ENCODE results near the gene STK32C.

Gene STK32C

GRCh38 chr10:132189016-132189415 is 118.7 kb downstream of the STK32C start:
- H3K9me3 ChIP-seq (ENCODE audit: low read length): no peaks in the 10 kb centered on the region
- H3K27me3 ChIP-seq (ENCODE audit: control insufficient read depth in 1 of 2, insufficient read depth in 2 of 2, low read length in 2 of 2): peaks cover 20 to 51% of the 10 kb centered on the region in 2 donors
- no peak overlapping the region for H3K4me3 ChIP-seq (ENCODE audit: low read depth in 1 of 2, low read length in 2 of 2)
- H3K4me1 ChIP-seq (ENCODE audit: insufficient read depth, low read length): no peaks in the 10 kb centered on the region
- no peak overlapping the region for H3K9ac ChIP-seq (ENCODE audit: low read length)
- no peaks in the 10 kb centered on the region for H3K36me3 ChIP-seq (ENCODE audit: insufficient read depth, low read length)
- H3K27ac ChIP-seq (ENCODE audit: low read depth, low read length): no peak overlapping the region

GRCh38 chr10:132188331-132188730 is 119.4 kb downstream of the STK32C start:
- Histone ChIP-seq H3K36me3 (ENCODE audit: insufficient read depth, low read length) (no peaks in the 10 kb centered on the region), H3K27me3 (ENCODE audit: control insufficient read depth in 1 of 2, insufficient read depth in 2 of 2, low read length in 2 of 2) (peaks cover 25 to 51% of the 10 kb centered on the region in 2 donors), H3K9ac (ENCODE audit: low read length) (no peak overlapping the region), H3K27ac (ENCODE audit: low read depth, low read length) (no peak overlapping the region), H3K4me1 (ENCODE audit: insufficient read depth, low read length) (no peaks in the 10 kb centered on the region), H3K4me3 (ENCODE audit: low read depth in 1 of 2, low read length in 2 of 2) (no peak overlapping the region), H3K9me3 (ENCODE audit: low read length) (no peaks in the 10 kb centered on the region)

- H3K4me3 ChIP-seq (ENCODE audit: low read depth in 1 of 2, low read length in 2 of 2): peak overlapping the region in 1 of 2 donors; percentile 13
- no peak overlapping the region for H3K9ac ChIP-seq (ENCODE audit: low read length)
- H3K4me1 ChIP-seq (ENCODE audit: insufficient read depth, low read length): no peaks in the 10 kb centered on the region
- H3K9me3 ChIP-seq (ENCODE audit: low read length): no peaks in the 10 kb centered on the region
- no peak overlapping the region for H3K27ac ChIP-seq (ENCODE audit: low read depth, low read length)
- H3K36me3 ChIP-seq (ENCODE audit: insufficient read depth, low read length): no peaks in the 10 kb centered on the region
- peaks cover 25 to 51% of the 10 kb centered on the region in 2 donors for H3K27me3 ChIP-seq (ENCODE audit: control insufficient read depth in 1 of 2, insufficient read depth in 2 of 2, low read length in 2 of 2)
These were observed 120.2 kb downstream of the STK32C start for GRCh38 chr10:132187430-132188138.

- no peaks in the 10 kb centered on the region for H3K36me3 ChIP-seq (ENCODE audit: insufficient read depth, low read length)
- no peak within 1 kb of the TSS for H3K9ac ChIP-seq (ENCODE audit: low read length)
- H3K4me1 ChIP-seq (ENCODE audit: insufficient read depth, low read length): no peaks in the 10 kb centered on the region
- no peaks in the 10 kb centered on the region for H3K9me3 ChIP-seq (ENCODE audit: low read length)
- peaks cover 25 to 51% of the 10 kb centered on the region in 2 donors for H3K27me3 ChIP-seq (ENCODE audit: control insufficient read depth in 1 of 2, insufficient read depth in 2 of 2, low read length in 2 of 2)
- H3K4me3 ChIP-seq (ENCODE audit: low read depth in 1 of 2, low read length in 2 of 2): peak within 1 kb of the TSS in 1 of 2 donors; percentile 32
- no peak within 1 kb of the TSS for H3K27ac ChIP-seq (ENCODE audit: low read depth, low read length)
These were observed 121.0 kb downstream of the STK32C start, which contains the start of gene DPYSL4 for GRCh38 chr10:132186488-132187429. TSS of gene DPYSL4 (plus strand) at chr10:132186948. CDS start at chr10:132187064, 116 bp downstream.

DNA sequence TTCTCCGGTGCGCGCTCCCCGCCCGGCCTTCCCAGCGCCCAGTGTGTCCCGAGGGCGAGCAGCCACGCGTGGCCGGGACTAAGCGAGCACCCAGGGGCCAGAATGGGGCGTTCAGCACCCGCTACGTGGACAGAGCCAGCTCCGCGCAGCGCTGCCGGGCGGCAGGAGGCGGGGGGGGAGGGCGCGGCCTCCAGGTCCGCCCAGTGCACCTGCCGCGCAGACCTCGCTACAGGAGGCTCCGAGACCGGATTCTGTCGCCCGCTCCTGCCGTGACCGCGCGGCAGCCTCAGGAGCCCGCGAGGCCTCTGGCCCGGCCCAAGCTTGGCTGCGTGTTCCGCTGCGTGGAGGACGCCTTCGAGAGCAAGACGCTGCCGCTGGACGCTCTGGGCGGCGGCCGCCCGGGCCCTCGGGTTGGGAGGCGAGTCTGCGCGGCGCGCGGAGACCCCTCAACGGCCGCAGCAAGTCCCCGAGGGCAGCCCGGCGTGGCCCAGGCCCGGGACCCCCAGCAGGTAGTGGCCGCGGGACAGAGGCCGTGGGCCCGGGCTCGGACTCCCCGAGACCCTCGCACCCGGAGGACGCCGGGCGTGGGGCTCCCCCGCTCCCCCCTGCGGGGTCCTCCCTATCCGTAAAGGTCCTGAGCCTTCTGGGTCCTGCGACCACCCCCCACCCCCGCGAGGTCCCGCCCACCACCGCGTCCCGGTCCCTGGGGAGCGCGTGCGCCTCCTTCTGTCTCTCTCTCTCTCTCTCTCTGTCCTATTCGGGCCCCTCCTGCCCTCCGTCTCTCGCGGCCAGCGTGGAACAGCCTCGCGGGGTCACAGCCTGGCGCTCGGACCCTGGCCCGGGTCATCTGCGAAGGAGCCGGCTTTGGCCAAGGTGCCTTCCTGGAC is 121.9 kb downstream of the STK32C start:
- peaks cover 25 to 51% of the 10 kb centered on the region in 2 donors for H3K27me3 ChIP-seq (ENCODE audit: control insufficient read depth in 1 of 2, insufficient read depth in 2 of 2, low read length in 2 of 2)
- no peaks in the 10 kb centered on the region for H3K4me1 ChIP-seq (ENCODE audit: insufficient read depth, low read length)
- no peaks in the 10 kb centered on the region for H3K36me3 ChIP-seq (ENCODE audit: insufficient read depth, low read length)
- H3K4me3 ChIP-seq (ENCODE audit: low read depth in 1 of 2, low read length in 2 of 2): peak overlapping the region in 1 of 2 donors; percentile 32
- no peak overlapping the region for H3K9ac ChIP-seq (ENCODE audit: low read length)
- H3K27ac ChIP-seq (ENCODE audit: low read depth, low read length): no peak overlapping the region
- H3K9me3 ChIP-seq (ENCODE audit: low read length): no peaks in the 10 kb centered on the region

- Histone ChIP-seq H3K27ac (ENCODE audit: low read depth, low read length) (no peak overlapping the region), H3K9me3 (ENCODE audit: low read length) (no peaks in the 10 kb centered on the region), H3K9ac (ENCODE audit: low read length) (no peak overlapping the region), H3K4me3 (ENCODE audit: low read depth in 1 of 2, low read length in 2 of 2) (no peak overlapping the region), H3K27me3 (ENCODE audit: control insufficient read depth in 1 of 2, insufficient read depth in 2 of 2, low read length in 2 of 2) (peaks cover 25 to 48% of the 10 kb centered on the region in 2 donors), H3K36me3 (ENCODE audit: insufficient read depth, low read length) (no peaks in the 10 kb centered on the region), H3K4me1 (ENCODE audit: insufficient read depth, low read length) (no peaks in the 10 kb centered on the region)
These were observed 122.7 kb downstream of the STK32C start for GRCh38 chr10:132184816-132185593.

DNA sequence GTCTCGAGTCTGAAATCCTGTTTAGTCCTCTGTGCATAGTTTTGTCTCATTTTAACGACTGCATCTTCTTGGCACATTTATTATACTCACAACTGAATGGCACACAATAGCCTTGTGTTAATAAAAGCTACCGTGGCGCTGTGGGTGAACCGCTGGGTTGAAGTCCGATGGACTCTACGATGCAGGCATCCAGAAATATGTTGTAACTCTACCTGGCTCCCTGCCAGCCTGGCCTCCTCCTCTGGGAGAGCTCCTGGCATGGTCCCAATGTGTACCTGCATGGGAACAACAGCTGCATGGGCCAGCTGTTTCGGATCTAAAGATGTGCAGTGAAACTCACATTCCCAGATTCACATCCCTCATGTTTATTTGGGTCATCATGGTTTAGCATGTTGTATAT is 124.7 kb downstream of the STK32C start:
- peaks cover 21 to 42% of the 10 kb centered on the region in 2 donors for H3K27me3 ChIP-seq (ENCODE audit: control insufficient read depth in 1 of 2, insufficient read depth in 2 of 2, low read length in 2 of 2)

GRCh38 chr10:132182591-132182990 is 125.2 kb downstream of the STK32C start:
- Histone ChIP-seq H3K27ac (ENCODE audit: low read depth, low read length) (no peak overlapping the region), H3K4me3 (ENCODE audit: low read depth in 1 of 2, low read length in 2 of 2) (no peak overlapping the region), H3K36me3 (ENCODE audit: insufficient read depth, low read length) (no peaks in the 10 kb centered on the region), H3K27me3 (ENCODE audit: control insufficient read depth in 1 of 2, insufficient read depth in 2 of 2, low read length in 2 of 2) (peaks cover 17 to 42% of the 10 kb centered on the region in 2 donors), H3K9ac (ENCODE audit: low read length) (no peak overlapping the region), H3K9me3 (ENCODE audit: low read length) (no peaks in the 10 kb centered on the region), H3K4me1 (ENCODE audit: insufficient read depth, low read length) (no peaks in the 10 kb centered on the region)

More for the DNA sequence above, 124.7 kb downstream of the STK32C start:
- H3K9me3 ChIP-seq (ENCODE audit: low read length): no peaks in the 10 kb centered on the region
- H3K9ac ChIP-seq (ENCODE audit: low read length): no peak overlapping the region
- no peak overlapping the region for H3K4me3 ChIP-seq (ENCODE audit: low read depth in 1 of 2, low read length in 2 of 2)
- H3K36me3 ChIP-seq (ENCODE audit: insufficient read depth, low read length): no peaks in the 10 kb centered on the region
- no peaks in the 10 kb centered on the region for H3K4me1 ChIP-seq (ENCODE audit: insufficient read depth, low read length)
- H3K27ac ChIP-seq (ENCODE audit: low read depth, low read length): no peak overlapping the region

DNA sequence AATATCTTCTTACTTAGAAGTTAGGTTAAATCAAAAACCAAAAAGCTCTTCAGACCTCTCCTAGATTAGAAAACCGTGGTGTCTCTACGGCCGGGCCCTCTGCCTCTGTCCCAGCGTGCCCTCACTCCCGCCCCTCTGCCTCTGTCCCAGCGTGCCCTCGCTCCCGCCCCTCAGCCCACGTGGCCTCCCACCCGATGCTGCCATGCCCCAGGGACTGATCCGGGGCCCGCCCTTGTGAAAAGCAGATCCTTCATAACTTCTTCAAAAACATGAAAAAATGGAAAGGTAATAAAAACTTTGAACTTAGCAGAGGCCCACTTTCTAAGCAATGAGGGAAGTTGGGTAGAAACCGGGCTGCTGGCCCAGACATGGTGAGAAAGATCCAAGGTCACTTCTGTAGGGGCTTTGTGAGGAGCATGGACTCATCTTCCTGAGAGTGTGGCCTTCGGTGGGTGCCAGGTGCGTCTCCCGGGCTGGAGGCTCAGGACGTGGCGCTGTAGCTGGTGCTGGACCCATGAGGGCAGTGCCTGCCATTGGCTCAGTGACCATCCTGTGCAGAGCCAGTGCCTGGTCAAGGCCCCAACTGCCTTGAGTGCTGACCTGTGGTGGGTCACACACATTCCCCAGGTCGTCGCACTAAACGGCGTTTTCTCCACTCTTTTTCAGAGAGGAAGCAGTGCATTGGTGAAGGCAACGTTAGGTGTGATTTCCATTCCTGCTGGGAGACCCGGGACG is 125.9 kb downstream of the STK32C start:
- H3K4me1 ChIP-seq (ENCODE audit: insufficient read depth, low read length): no peaks in the 10 kb centered on the region
- no peak overlapping the region for H3K27ac ChIP-seq (ENCODE audit: low read depth, low read length)
- no peak overlapping the region for H3K4me3 ChIP-seq (ENCODE audit: low read depth in 1 of 2, low read length in 2 of 2)
- H3K9me3 ChIP-seq (ENCODE audit: low read length): no peaks in the 10 kb centered on the region
- H3K9ac ChIP-seq (ENCODE audit: low read length): no peak overlapping the region
- H3K27me3 ChIP-seq (ENCODE audit: control insufficient read depth in 1 of 2, insufficient read depth in 2 of 2, low read length in 2 of 2): peaks cover 16 to 35% of the 10 kb centered on the region in 2 donors
- H3K36me3 ChIP-seq (ENCODE audit: insufficient read depth, low read length): no peaks in the 10 kb centered on the region

- Histone ChIP-seq H3K36me3 (ENCODE audit: insufficient read depth, low read length) (no peaks in the 10 kb centered on the region), H3K4me1 (ENCODE audit: insufficient read depth, low read length) (peaks cover 6% of the 10 kb centered on the region), H3K4me3 (ENCODE audit: low read depth in 1 of 2, low read length in 2 of 2) (no peak overlapping the region), H3K27me3 (ENCODE audit: control insufficient read depth in 1 of 2, insufficient read depth in 2 of 2, low read length in 2 of 2) (peaks cover 16 to 31% of the 10 kb centered on the region in 2 donors), H3K9me3 (ENCODE audit: low read length) (no peaks in the 10 kb centered on the region), H3K27ac (ENCODE audit: low read depth, low read length) (no peak overlapping the region), H3K9ac (ENCODE audit: low read length) (no peak overlapping the region)
These were observed 127.0 kb downstream of the STK32C start for GRCh38 chr10:132180736-132181135.
